ENCODE measurements around the gene FAM32A.

GRCh38 chr19:16146112-16146511, 39.1 kb upstream of the FAM32A start:
- no peak for TF ChIP-seq CTCF (IDR thresholded peaks at IDR 0.05)
- no peak for TF ChIP-seq POLR2AphosphoS5 (IDR thresholded peaks at IDR 0.05)

Measured in transverse colon (tissue), 4 donors.